Caco-2 (cell line): Measurements from ENCODE around the gene D2HGDH. TPM values are rescaled to one million over a fixed set of nuclear protein-coding genes. Genes with fewer than 3 reads are reported as not detected.

ENCODE experiments used
- BruUV-seq: library from RNA; stranded (reverse); fragments of 400-500 nt; replicated peaks from 2 replicates; lab custom pipeline; 2021; lab: Mats Ljungman, UMichigan
- CTCF ChIA-PET: fragments of 300-600 bp; sonication (Branson Sonifier 250); formaldehyde crosslinking; loops from one replicate; lab custom pipeline; 2022; ENCODE audit warnings: antibody characterized with exemption; lab: Charles Lee
- POLR2A ChIA-PET: fragments of 300-600 bp; sonication (Branson Sonifier 250); formaldehyde crosslinking; loops from one replicate; lab custom pipeline; 2022; ENCODE audit warnings: antibody characterized with exemption; lab: Charles Lee
- DNase-seq, 2 experiments: peaks; one replicate each; pipeline versions ENCODE4 v3.0.0 to v3.0.0-alpha.2; 2020 to 2022
- H3K27me3 ChIP-seq: replicated peaks from 2 replicates; pipeline ENCODE4 v1.6.0; 2011; ENCODE audit warnings: low read length; ENCODE audit not compliant: control insufficient read depth, insufficient read depth
- H3K36me3 ChIP-seq: 2 replicates; pipeline ENCODE4 v1.5.1; 2011; ENCODE audit warnings: low read length; ENCODE audit not compliant: control insufficient read depth, insufficient read depth
- H3K4me1 ChIP-seq: fragments of 250-450 bp; sonication (Bioruptor Pico); 2 replicates; pipeline ENCODE4 v1.5.1; 2020; ENCODE audit warnings: mild to moderate bottlenecking
- H3K4me3 ChIP-seq: 2 replicates; pipeline ENCODE4 v1.5.1; 2011; ENCODE audit warnings: low read depth, mild to moderate bottlenecking, control low read depth, low read length
- H3K9me3 ChIP-seq: fragments of 250-450 bp; sonication (Bioruptor Pico); 2 replicates; pipeline ENCODE4 v1.5.1; 2020; ENCODE audit warnings: mild to moderate bottlenecking, moderate library complexity
- H3K27ac Mint-ChIP-seq: one replicate; pipeline ENCODE4 v1.8.0; 2022; ENCODE audit warnings: mixed read lengths; ENCODE audit not compliant: unreplicated experiment
- H3K27me3 Mint-ChIP-seq: one replicate; pipeline ENCODE4 v1.8.0; 2022; ENCODE audit warnings: mixed read lengths; ENCODE audit not compliant: insufficient read depth, unreplicated experiment
- H3K36me3 Mint-ChIP-seq: one replicate; pipeline ENCODE4 v1.8.0; 2022; ENCODE audit warnings: mild to moderate bottlenecking, mixed read lengths; ENCODE audit not compliant: insufficient read depth, unreplicated experiment
- H3K4me1 Mint-ChIP-seq: one replicate; pipeline ENCODE4 v1.8.0; 2022; ENCODE audit warnings: low read depth, mixed read lengths; ENCODE audit not compliant: unreplicated experiment
- H3K4me3 Mint-ChIP-seq: one replicate; pipeline ENCODE4 v1.8.0; 2022; ENCODE audit warnings: mild to moderate bottlenecking, moderate library complexity, mixed read lengths; ENCODE audit not compliant: unreplicated experiment
- H3K9me3 Mint-ChIP-seq: one replicate; pipeline ENCODE4 v1.8.0; 2022; ENCODE audit warnings: mixed read lengths; ENCODE audit not compliant: unreplicated experiment
- intact Hi-C: fragments of 100-400 bp; cut with micrococcal nuclease; formaldehyde crosslinking; loops from one replicate; pipeline ENCODE4 v1.10.0; 2022; ENCODE audit not compliant: unreplicated experiment
- total RNA-seq: library from RNA; stranded (reverse); gene quantifications from 2 replicates; pipeline ENCODE4 v1.2.3, GENCODE V29; 2022
- TF ChIP-seq, protein P1 (sequence below), 2 experiments: fragments of 200-600 bp in 1 of 2; IDR thresholded peaks; 1 replicate in 1 of 2; 2 replicates in 1 of 2; pipeline versions ENCODE4 v1.5.1 to v1.8.0; 2011 to 2022; ENCODE audit warnings: antibody characterized with exemption in 1 of 2, control low read depth in 1 of 2, inconsistent platforms in 1 of 2, low read depth in 1 of 2, low read length in 1 of 2, mild to moderate bottlenecking in 1 of 2, moderate library complexity in 1 of 2; ENCODE audit not compliant: insufficient read depth in 1 of 2, severe bottlenecking in 1 of 2, unreplicated experiment in 1 of 2

D2HGDH gene
- total RNA-seq, 1 experiment from 2014 or later: 35.4 TPM

DNA sequence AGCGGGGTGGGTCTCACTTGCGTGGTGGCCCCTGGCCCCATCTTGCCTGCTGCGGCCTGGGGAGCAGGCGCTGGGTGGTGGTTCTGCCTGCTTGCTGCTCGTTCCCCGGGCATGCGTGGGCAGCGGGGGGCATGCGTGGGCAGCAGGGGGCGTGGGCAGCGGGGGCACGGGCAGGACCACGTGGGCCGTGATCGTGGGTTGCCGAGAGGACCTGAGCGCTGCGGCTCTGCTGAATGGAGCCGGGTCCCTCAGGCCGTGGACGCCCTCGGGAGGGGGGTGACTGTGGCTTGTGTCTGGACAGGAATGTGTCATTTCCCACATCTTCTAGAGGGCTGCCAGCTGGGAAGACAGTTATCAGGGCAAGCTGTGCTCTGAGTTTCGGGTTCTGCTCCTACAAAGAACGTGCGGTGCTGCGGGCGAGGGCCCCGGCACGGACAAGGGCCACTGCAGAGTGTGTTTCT is 33.9 kb downstream of the D2HGDH start:
- TF ChIP-seq, protein P1, sequence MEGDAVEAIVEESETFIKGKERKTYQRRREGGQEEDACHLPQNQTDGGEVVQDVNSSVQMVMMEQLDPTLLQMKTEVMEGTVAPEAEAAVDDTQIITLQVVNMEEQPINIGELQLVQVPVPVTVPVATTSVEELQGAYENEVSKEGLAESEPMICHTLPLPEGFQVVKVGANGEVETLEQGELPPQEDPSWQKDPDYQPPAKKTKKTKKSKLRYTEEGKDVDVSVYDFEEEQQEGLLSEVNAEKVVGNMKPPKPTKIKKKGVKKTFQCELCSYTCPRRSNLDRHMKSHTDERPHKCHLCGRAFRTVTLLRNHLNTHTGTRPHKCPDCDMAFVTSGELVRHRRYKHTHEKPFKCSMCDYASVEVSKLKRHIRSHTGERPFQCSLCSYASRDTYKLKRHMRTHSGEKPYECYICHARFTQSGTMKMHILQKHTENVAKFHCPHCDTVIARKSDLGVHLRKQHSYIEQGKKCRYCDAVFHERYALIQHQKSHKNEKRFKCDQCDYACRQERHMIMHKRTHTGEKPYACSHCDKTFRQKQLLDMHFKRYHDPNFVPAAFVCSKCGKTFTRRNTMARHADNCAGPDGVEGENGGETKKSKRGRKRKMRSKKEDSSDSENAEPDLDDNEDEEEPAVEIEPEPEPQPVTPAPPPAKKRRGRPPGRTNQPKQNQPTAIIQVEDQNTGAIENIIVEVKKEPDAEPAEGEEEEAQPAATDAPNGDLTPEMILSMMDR (IDR thresholded peaks at IDR 0.05; ENCODE audit: insufficient read depth in 1 of 2, low read depth in 1 of 2, low read length in 1 of 2, severe bottlenecking in 1 of 2, unreplicated experiment in 1 of 2): no peak
- no peaks in the 10 kb centered on the region for H3K27me3 Mint-ChIP-seq
- intact Hi-C loops: no loop called here
- Histone ChIP-seq H3K4me3 (no peak overlapping the region), H3K4me1 (peaks cover 29% of the 10 kb centered on the region), H3K36me3 (no peaks in the 10 kb centered on the region), H3K9me3 (no peaks in the 10 kb centered on the region), H3K27me3 (no peaks in the 10 kb centered on the region)
- H3K4me3 Mint-ChIP-seq: no peak overlapping the region
- H3K9me3 Mint-ChIP-seq: no peaks in the 10 kb centered on the region
- ChIA-PET CTCF (no interaction called here), POLR2A (no interaction called here)
- no peak overlapping the region for H3K27ac Mint-ChIP-seq
- H3K4me1 Mint-ChIP-seq: peaks cover 10% of the 10 kb centered on the region
- DNase-seq: no peak
- peaks cover 12% of the 10 kb centered on the region for H3K36me3 Mint-ChIP-seq
- BruUV-seq: no TSS peak

DNA sequence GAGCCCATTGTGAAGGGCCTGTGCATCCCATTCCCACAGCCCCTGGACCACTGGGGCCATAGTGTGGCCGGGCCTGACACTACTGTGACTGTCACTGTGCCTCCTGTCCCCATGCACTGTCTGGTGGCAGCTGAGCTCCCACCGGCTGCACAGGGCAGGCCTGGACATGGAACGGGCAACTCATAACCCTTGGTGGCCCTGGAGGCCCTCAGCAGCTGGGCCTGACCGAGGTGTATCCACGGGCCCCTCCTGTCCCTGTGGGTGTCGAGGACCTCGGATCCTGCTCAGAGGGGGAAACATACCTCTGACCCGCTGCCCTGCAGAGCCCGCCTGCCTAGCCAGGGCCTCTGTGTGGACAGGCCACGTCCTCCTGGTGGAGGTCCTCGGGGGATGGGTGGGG is 34.4 kb downstream of the D2HGDH start:
- no peak overlapping the region for H3K27ac Mint-ChIP-seq
- TF ChIP-seq, protein P1 (IDR thresholded peaks at IDR 0.05; ENCODE audit: insufficient read depth in 1 of 2, low read depth in 1 of 2, low read length in 1 of 2, severe bottlenecking in 1 of 2, unreplicated experiment in 1 of 2): no peak
- H3K27me3 Mint-ChIP-seq: no peaks in the 10 kb centered on the region
- CTCF ChIA-PET: no interaction called here
- BruUV-seq: no TSS peak
- Histone ChIP-seq H3K4me1 (peaks cover 29% of the 10 kb centered on the region), H3K4me3 (no peak overlapping the region), H3K9me3 (no peaks in the 10 kb centered on the region), H3K27me3 (no peaks in the 10 kb centered on the region), H3K36me3 (no peaks in the 10 kb centered on the region)
- POLR2A ChIA-PET: no interaction called here
- peaks cover 10% of the 10 kb centered on the region for H3K4me1 Mint-ChIP-seq
- intact Hi-C loops: no loop called here
- H3K4me3 Mint-ChIP-seq: no peak overlapping the region
- no peaks in the 10 kb centered on the region for H3K9me3 Mint-ChIP-seq
- DNase-seq: no peak
- peaks cover 12% of the 10 kb centered on the region for H3K36me3 Mint-ChIP-seq

DNA sequence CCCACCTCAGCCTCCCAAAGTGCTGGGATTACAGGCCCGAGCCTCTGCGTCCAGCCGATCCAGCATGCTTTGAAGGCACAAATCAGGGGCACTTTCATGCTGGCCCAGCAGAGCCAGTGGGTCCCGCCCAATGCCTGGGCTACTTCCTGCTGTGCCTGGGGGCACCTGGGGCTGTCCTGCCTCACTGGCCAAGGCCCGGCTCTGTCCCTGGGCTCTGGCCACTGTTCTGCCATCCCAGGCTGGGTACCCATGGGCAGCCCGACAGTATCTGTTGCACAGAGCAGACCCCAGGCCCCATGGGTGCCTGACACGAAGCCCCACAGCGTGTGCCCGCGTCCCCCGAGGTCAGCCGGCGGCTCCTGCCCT is 35.4 kb downstream of the D2HGDH start:
- Mint-ChIP-seq H3K9me3 (no peaks in the 10 kb centered on the region), H3K4me3 (no peak overlapping the region), H3K36me3 (peaks cover 12% of the 10 kb centered on the region), H3K27me3 (no peaks in the 10 kb centered on the region), H3K27ac (no peak overlapping the region), H3K4me1 (peaks cover 10% of the 10 kb centered on the region)
- intact Hi-C loops: no loop called here
- Histone ChIP-seq H3K4me1 (peaks cover 33% of the 10 kb centered on the region), H3K36me3 (no peaks in the 10 kb centered on the region), H3K4me3 (no peak overlapping the region), H3K9me3 (no peaks in the 10 kb centered on the region), H3K27me3 (no peaks in the 10 kb centered on the region)
- ChIA-PET CTCF (no interaction called here), POLR2A (no interaction called here)
- no TSS peak for BruUV-seq
- no peak for DNase-seq
- TF ChIP-seq, protein P1 (IDR thresholded peaks at IDR 0.05; ENCODE audit: insufficient read depth in 1 of 2, low read depth in 1 of 2, low read length in 1 of 2, severe bottlenecking in 1 of 2, unreplicated experiment in 1 of 2): no peak
